RKO (cell line): ENCODE results near the gene POLR2F.
"Not testable (repeated sequence)": the region's sequence is repeated elsewhere in the genome, so short reads cannot be mapped to it uniquely, and the experiment has no call there.

Experiments used
- DNase-seq: peaks from one replicate; pipeline ENCODE4 v3.0.0-alpha.2; 2016; ENCODE audit warnings: low spot score

The POLR2F gene

DNA sequence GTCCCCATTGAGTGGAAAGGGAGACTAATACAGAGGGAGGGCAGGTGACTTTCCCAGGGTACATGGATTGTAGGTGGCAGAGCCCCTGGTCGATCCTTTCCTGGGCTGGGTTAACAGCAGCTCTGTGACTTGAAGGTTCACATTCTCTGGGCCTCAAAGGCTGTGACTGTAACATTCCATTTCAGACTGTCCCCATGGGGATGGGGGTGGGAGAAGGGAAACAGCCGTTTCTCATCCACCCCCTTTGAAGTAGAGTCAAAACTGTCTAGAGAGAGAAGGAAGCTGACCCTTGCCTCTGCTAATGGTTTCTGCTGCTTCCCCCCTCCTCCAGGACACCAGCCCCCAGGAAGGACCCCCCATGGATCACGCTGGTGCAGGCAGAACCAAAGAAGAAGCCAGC, 28.2 kb upstream of the POLR2F start:
- no peak for DNase-seq

DNA sequence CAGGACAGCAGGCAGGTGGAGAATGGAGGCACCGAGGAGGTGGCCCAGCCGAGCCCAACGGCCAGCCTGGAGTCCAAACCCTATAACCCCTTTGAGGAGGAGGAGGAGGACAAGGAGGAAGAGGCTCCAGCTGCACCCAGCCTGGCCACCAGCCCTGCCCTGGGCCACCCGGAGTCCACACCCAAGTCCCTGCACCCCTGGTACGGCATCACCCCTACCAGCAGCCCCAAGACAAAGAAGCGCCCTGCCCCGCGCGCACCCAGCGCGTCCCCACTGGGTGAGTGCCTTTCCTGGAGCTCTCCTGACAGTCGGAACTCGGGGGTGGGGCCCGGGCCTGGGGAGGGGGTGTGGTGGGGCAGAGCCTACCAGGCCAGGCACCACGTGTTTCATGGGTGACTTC, 27.7 kb upstream of the POLR2F start:
- DNase-seq: no peak

- DNase-seq: no peak
Observed at GRCh38 chr22:37926358-37926757, 27.1 kb upstream of the POLR2F start.

DNA sequence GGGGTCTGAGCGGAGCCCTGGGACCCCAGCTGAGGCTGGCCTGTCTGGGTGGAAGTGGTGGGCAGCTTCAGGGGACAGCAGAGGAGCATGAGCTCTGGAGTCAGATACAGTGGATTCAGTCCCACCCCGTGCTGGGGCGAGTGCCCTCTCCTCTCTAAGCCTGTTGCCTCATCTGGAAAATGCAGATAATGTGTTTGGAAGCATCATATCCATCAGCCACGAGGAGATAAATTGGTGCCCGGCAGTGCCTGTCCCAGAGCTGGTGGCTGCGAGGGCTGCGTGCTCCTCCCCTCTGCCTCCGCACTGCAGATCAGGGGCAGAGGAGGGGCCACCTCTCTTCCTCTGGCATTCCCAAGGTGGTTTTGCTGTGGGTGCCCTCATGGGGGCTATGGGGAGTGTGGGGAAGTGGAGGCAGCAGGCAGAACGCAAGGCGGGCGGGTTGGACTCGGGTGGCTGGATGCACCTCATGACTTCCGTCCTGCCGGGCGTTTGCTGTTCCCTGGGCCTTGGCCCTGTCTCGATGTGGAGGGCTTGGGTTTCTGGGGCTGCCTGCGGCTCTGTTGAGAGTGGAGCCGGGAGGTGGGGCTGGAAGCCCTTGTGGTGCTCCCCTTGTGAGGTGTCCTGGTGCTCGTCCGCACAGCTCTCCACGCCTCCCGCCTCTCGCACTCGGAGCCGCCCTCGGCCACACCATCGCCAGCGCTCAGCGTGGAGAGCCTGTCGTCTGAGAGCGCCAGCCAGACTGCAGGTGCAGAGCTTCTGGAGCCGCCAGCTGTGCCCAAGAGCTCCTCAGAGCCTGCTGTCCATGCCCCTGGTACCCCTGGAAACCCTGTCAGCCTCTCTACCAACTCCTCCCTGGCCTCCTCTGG, 26.5 kb upstream of the POLR2F start:
- DNase-seq: no peak

DNA sequence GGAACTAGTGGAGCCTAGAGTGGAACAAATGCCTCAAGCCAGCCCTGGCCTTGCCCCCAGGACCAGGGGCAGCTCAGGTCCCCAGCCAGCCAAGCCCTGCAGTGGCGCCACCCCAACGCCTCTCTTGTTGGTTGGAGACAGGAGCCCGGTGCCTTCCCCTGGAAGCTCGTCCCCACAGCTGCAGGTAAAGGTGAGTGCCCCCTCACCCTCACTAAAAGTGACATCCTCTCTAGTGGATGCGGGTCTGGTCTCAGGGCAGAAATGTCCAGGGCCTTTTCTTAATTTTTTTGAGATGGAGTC, 25.9 kb upstream of the POLR2F start:
- DNase-seq: no peak

DNA sequence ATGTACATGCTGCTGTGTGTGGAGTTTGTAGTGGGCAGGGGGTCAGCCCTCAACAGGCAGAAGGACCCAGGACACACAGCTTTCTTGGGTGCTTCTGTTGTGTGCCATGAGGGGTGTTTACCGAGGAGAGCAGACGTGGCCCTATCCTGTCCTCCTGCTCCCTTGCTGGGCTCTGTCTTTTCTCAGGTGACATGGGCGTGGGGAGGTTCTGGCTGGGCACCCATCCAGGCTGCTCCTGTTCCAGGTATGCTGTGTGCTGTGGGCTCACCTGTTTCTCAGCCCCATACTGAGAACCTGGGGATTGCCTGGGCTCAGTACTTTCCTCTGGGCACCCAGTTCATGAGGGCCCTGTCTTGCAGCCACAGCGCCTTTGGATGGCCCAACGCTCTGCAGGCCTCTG, 24.1 kb upstream of the POLR2F start:
- DNase-seq: no peak

- DNase-seq: peak; percentile 41
Observed at GRCh38 chr22:37930270-37930951, 23.1 kb upstream of the POLR2F start.

- DNase-seq: no peak
Observed at GRCh38 chr22:37930952-37931440, 22.5 kb upstream of the POLR2F start.

GRCh38 chr22:37931893-37932389, 21.6 kb upstream of the POLR2F start:
- no peak for DNase-seq

GRCh38 chr22:37932401-37932800, 21.1 kb upstream of the POLR2F start:
- no peak for DNase-seq

GRCh38 chr22:37932821-37933578, 20.5 kb upstream of the POLR2F start:
- no peak for DNase-seq

DNA sequence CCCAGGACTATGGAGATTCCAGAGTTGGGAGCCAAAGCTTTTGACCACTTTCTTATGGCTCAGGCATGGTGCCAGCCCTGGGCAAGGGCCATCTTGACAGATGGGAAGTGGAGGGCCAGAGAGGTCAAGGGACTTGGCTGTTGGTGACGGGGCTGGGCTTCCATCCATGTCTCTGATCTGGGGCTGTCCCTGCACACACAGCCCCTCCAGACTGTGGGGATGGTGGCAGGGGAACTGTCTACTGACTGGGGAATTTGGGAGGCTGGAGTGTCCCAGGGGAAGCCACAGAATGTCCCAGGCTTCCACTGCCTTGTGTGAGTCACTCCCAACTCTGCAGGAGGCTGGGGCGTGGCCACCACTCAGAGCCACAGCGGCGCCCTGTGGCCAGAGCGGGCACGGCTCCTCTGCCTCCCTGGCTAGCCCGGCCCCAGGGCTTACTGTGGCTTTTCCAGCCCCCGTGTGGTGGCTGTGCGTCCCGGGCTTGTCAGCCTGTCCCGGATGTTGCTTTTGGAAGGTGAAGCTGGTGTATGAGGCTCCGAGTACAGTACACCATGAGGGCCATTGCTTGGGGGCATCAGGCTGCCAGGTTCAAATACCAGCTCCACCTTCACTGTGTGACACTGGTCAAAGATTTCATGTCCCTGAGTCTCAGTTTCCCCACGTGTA, 19.7 kb upstream of the POLR2F start:
- DNase-seq: peak; percentile 94

DNA sequence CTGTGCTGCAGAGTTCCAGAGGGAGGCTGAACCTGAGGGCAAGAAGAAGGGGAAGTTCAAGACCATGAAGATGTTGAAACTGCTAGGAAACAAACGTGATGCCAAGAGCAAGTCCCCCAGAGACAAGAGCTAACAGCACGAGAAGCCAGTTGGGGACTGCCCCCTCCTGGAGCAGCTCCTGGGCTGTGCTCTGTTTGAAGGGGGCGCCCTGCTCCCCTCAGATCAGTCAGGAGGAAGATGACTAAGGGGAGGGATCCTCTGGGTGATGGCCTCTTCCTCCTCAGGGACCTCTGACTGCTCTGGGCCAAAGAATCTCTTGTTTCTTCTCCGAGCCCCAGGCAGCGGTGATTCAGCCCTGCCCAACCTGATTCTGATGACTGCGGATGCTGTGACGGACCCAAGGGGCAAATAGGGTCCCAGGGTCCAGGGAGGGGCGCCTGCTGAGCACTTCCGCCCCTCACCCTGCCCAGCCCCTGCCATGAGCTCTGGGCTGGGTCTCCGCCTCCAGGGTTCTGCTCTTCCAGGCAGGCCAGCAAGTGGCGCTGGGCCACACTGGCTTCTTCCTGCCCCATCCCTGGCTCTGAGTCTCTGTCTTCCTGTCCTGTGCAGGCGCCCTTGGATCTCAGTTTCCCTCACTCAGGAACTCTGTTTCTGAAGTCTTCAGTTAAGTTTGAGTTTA, 12.7 kb upstream of the POLR2F start:
- no peak for DNase-seq

DNA sequence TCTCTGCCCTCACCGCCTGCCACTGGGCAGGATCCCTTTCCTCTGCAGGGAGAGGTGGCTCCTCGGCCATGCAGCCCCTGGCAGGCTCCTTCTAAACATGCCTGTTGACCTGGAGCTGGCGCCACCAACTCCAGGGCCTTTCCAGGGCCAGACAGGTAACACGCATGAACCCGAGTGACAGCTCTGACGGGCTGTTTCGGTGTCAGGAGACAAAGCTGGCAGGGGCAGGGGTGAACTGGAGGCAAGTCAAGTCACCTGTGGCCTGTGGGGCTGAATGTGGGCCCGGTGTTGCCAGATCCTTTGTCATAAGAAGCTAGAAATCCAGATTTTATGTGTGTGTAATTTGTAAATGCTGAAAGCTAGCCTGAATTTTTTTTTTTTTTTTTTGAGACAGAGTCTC, 11.4 kb upstream of the POLR2F start:
- no peak for DNase-seq

DNA sequence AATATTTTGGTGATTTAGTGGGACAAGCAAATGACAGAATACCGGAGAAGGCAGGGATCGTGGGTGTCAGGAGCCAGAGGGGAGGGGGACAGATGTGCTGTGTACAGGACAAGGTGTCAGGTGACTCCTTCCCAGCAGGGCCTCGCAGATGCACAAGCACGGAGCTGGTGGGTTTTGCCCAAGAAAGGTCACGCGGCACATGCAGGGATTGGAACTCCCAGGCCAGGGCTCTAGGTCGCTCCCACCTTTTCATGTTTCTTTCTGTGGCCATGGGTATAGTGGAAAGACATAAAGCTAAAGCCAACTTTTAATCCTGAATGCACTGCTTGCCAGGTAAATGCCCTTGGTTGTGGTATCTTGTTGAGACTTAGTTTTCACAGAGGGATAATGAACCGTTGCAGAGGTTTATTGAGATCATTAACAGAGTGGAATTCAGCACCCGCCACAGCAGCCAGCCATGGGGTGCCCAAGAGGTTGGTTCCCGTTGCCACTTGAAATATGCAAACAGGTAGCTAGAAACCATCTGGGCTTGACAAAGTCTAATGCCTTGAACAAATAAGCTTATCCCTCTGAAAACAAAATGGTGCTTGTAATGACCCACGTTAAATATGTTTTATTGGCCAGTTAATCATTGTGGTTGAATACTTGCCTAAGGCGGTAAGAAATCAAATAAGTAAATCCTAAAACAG, 10.2 kb upstream of the POLR2F start:
- no peak for DNase-seq

DNA sequence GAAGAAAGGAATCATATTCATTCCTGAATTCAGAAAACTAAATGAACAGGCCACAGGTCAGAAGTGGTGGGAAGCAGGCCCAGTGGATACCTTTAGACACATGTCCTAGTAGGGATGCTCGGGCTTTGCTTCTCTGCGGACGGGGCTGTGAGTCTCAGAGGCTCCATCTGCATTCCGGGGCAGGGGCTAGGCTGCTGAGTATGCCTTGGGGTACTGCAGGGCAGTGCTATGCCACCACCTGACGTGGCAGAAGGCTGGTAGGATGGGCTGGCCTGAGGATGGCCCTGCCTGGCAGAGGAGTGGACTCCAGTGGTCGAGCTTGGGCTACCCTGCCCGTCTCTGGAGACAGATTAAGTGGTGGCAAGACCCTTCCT, 9.7 kb upstream of the POLR2F start:
- no peak for DNase-seq

GRCh38 chr22:37944423-37944822, 9.1 kb upstream of the POLR2F start:
- not testable (repeated sequence) for DNase-seq

GRCh38 chr22:37947142-37947795, 6.2 kb upstream of the POLR2F start:
- not testable (repeated sequence) for DNase-seq

DNA sequence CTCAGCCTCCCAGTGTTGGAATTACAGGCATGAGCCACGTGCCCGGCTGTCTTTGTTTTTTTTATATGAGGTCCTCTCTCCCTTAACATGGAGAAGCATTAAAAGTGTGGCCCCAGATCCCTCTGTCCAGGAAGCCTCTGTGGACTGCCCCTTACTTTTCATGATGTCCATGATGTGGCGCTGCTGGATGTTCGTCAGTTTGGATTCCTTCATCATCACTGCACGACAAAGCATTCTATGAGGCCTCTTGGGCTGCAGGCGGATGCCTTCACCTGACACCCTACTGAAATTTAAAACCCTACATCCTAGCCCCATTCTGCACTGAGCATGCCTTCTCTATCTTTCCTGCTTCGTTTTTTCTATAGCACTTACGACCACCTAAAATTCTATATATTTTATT, 2.2 kb upstream of the POLR2F start:
- no peak for DNase-seq

GRCh38 chr22:37952629-37953028, 870 bp upstream of the POLR2F start:
- not testable (repeated sequence) for DNase-seq
